Measurements from ENCODE around the gene ARHGAP15.

DNA sequence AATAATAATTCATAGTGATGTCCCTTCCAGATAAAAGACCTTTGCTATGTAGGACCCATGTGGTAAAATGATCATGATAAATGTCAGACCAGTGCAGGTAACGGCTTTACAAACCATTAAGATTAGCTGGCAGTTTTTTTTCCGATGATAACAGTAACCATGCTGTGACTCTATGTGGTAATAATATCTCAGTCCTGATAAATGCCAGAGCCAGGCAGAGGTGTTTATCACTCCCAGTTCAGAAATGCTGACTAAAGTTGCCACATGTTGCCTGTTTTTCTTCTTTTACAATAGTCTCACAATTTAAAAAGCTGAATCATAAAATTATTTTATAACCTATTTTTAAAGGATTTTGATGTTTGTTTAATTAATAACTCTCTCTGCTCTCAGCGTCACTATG is 565.1 kb downstream of the ARHGAP15 start:
- TF ChIP-seq, protein P1, sequence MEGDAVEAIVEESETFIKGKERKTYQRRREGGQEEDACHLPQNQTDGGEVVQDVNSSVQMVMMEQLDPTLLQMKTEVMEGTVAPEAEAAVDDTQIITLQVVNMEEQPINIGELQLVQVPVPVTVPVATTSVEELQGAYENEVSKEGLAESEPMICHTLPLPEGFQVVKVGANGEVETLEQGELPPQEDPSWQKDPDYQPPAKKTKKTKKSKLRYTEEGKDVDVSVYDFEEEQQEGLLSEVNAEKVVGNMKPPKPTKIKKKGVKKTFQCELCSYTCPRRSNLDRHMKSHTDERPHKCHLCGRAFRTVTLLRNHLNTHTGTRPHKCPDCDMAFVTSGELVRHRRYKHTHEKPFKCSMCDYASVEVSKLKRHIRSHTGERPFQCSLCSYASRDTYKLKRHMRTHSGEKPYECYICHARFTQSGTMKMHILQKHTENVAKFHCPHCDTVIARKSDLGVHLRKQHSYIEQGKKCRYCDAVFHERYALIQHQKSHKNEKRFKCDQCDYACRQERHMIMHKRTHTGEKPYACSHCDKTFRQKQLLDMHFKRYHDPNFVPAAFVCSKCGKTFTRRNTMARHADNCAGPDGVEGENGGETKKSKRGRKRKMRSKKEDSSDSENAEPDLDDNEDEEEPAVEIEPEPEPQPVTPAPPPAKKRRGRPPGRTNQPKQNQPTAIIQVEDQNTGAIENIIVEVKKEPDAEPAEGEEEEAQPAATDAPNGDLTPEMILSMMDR (IDR thresholded peaks at IDR 0.05 in 8 of 11, conservative IDR thresholded peaks at IDR 0.05 in 3 of 11): no peak
- no peak for TF ChIP-seq POLR2A (IDR thresholded peaks at IDR 0.05)

Data from spleen (tissue), 7 donors.